Endodermal cell (in vitro differentiated cells): ENCODE measurements around the gene CSTF2T. TPM values are rescaled to one million over a fixed set of nuclear protein-coding genes. Genes with fewer than 3 reads are reported as not detected.

Experiments used
- DNase-seq: peaks from one replicate; pipeline ENCODE4 v3.0.0-alpha.2; 2017
- H3K27ac ChIP-seq: 2 replicates; pipeline ENCODE4 v1.5.1; 2013; ENCODE audit warnings: mild to moderate bottlenecking, low read depth, low read length, moderate library complexity
- H3K27me3 ChIP-seq: 2 replicates; pipeline ENCODE4 v1.6.1; 2013; ENCODE audit warnings: mild to moderate bottlenecking, low read length, moderate library complexity; ENCODE audit not compliant: insufficient read depth, control insufficient read depth, poor library complexity, severe bottlenecking
- H3K36me3 ChIP-seq: 2 replicates; pipeline ENCODE4 v1.7.0; 2013; ENCODE audit warnings: mild to moderate bottlenecking, low read length, moderate library complexity; ENCODE audit not compliant: control insufficient read depth, insufficient read depth
- H3K4me1 ChIP-seq: one replicate; pipeline ENCODE4 v1.7.0; 2013; ENCODE audit warnings: low read length; ENCODE audit not compliant: control insufficient read depth, insufficient read depth
- H3K4me3 ChIP-seq: 2 replicates; pipeline ENCODE4 v1.5.1; 2013; ENCODE audit warnings: mild to moderate bottlenecking, low read length, moderate library complexity
- H3K9ac ChIP-seq: 2 replicates; pipeline ENCODE4 v1.6.1; 2013; ENCODE audit warnings: mild to moderate bottlenecking, low read length, moderate library complexity; ENCODE audit not compliant: poor library complexity, severe bottlenecking; ENCODE audit errors: extremely low read depth
- H3K9me3 ChIP-seq: 2 replicates; pipeline ENCODE4 v1.6.1; 2013; ENCODE audit warnings: mild to moderate bottlenecking, low read length, moderate library complexity; ENCODE audit not compliant: control insufficient read depth
- H3K27ac Mint-ChIP-seq: 2 replicates; pipeline ENCODE4 v1.8.0; 2020; ENCODE audit warnings: mixed read lengths
- H3K27me3 Mint-ChIP-seq: 2 replicates; pipeline ENCODE4 v1.8.0; 2021; ENCODE audit warnings: mild to moderate bottlenecking, mixed read lengths; ENCODE audit not compliant: insufficient read depth
- H3K36me3 Mint-ChIP-seq: 2 replicates; pipeline ENCODE4 v1.8.0; 2020; ENCODE audit warnings: low read depth, mixed read lengths
- H3K4me1 Mint-ChIP-seq: 2 replicates; pipeline ENCODE4 v1.8.0; 2020; ENCODE audit warnings: mixed read lengths
- H3K4me3 Mint-ChIP-seq: 2 replicates; pipeline ENCODE4 v1.8.0; 2020; ENCODE audit warnings: mild to moderate bottlenecking, moderate library complexity, mixed read lengths
- H3K9me3 Mint-ChIP-seq: 2 replicates; pipeline ENCODE4 v1.8.0; 2020; ENCODE audit warnings: mild to moderate bottlenecking, mixed read lengths
- WGBS, 2 experiments: methylation state at CpG; one replicate each; pipeline versions ENCODE4 v1.1.5 to v1.1.7; 2013; ENCODE audit warnings: missing lambda C conversion rate in 2 of 2, mixed read lengths in 1 of 2; ENCODE audit not compliant: insufficient coverage in 1 of 2, insufficient read length in 1 of 2; 5-methylcytosine and 5-hydroxymethylcytosine counted together
- total RNA-seq, 2 donors: library from RNA; stranded (reverse); fragmentation: NEBNext Ultra II Directional in 1 of 2; extraction: Animal tissue kit (Norgen Biotek cat#: 25700) in 1 of 2; gene quantifications; 2 replicates in 1 of 2; 3 replicates in 1 of 2; pipeline ENCODE4 v1.2.1, GENCODE V29; 2021
- TF ChIP-seq, protein P1 (sequence below): fragments of 200-600 bp; sonication (generic); conservative IDR thresholded peaks from 2 replicates; pipeline ENCODE4 v1.5.0; 2021; ENCODE audit warnings: antibody characterized with exemption, mild to moderate bottlenecking

Gene CSTF2T
- total RNA-seq, 2 donors from 2014 or later: 26.9 to 32.9 TPM

DNA sequence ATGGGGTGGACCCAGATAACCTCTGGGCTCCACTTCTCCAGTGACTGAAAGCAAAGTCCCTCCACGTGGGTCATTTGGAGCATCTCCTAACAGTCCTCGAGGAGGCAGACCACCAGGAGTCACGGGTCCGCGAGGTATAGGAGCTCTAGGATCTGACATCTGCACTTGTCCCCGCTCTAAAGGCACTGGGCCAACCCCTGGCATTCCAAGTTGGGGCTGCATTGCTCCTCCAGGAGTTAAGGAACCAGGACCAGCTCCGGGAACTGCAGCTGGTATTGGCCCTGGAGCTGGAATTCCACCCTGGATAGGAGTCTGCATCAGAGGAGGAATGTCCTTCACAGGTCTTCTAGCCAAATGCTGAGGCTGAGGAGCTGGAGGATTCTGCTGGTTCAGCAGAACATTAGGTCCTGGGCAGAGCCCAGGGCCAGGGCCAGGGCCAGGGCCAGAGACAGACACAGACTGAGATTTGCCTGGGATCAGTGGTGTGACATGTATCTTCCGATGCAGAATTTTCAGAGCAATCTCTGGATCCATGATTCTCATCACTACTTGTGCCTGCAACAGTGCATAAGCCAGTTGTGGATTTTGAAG is 827 bp downstream of the CSTF2T start:
- peaks cover 10% of the 10 kb centered on the region for H3K36me3 Mint-ChIP-seq
- peaks cover 33% of the 10 kb centered on the region for H3K4me1 Mint-ChIP-seq
- no peak for DNase-seq
- Histone ChIP-seq H3K36me3 (peaks cover 27% of the 10 kb centered on the region), H3K4me3 (peak overlapping the region; percentile 97), H3K9me3 (no peaks in the 10 kb centered on the region), H3K27me3 (no peaks in the 10 kb centered on the region), H3K4me1 (peaks cover 9% of the 10 kb centered on the region), H3K9ac (peak overlapping the region; percentile 96), H3K27ac (no peak overlapping the region)
- no peaks in the 10 kb centered on the region for H3K27me3 Mint-ChIP-seq
- H3K9me3 Mint-ChIP-seq: no peaks in the 10 kb centered on the region
- TF ChIP-seq, protein P1, sequence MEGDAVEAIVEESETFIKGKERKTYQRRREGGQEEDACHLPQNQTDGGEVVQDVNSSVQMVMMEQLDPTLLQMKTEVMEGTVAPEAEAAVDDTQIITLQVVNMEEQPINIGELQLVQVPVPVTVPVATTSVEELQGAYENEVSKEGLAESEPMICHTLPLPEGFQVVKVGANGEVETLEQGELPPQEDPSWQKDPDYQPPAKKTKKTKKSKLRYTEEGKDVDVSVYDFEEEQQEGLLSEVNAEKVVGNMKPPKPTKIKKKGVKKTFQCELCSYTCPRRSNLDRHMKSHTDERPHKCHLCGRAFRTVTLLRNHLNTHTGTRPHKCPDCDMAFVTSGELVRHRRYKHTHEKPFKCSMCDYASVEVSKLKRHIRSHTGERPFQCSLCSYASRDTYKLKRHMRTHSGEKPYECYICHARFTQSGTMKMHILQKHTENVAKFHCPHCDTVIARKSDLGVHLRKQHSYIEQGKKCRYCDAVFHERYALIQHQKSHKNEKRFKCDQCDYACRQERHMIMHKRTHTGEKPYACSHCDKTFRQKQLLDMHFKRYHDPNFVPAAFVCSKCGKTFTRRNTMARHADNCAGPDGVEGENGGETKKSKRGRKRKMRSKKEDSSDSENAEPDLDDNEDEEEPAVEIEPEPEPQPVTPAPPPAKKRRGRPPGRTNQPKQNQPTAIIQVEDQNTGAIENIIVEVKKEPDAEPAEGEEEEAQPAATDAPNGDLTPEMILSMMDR: no peak
- peak overlapping the region; percentile 100 for H3K27ac Mint-ChIP-seq
- WGBS, 2 experiments: 91 to 95% methylated on average over 4 to 8 of the region's 8 CpGs
- peak overlapping the region; percentile 98 for H3K4me3 Mint-ChIP-seq

- peaks cover 27% of the 10 kb centered on the region for H3K36me3 ChIP-seq
- H3K4me1 ChIP-seq: peaks cover 9% of the 10 kb centered on the region
- DNase-seq: no peak
- TF ChIP-seq, protein P1: no peak
- no peak overlapping the region for H3K27ac ChIP-seq
- Mint-ChIP-seq H3K4me3 (no peak overlapping the region), H3K27me3 (no peaks in the 10 kb centered on the region), H3K4me1 (peaks cover 33% of the 10 kb centered on the region), H3K9me3 (no peaks in the 10 kb centered on the region), H3K27ac (no peak overlapping the region), H3K36me3 (peaks cover 10% of the 10 kb centered on the region)
- H3K4me3 ChIP-seq: peak overlapping the region; percentile 22
- WGBS, 2 experiments: 96 to 100% methylated on average over 1 of the region's 1 CpG
- H3K27me3 ChIP-seq: no peaks in the 10 kb centered on the region
- no peaks in the 10 kb centered on the region for H3K9me3 ChIP-seq
- no peak overlapping the region for H3K9ac ChIP-seq
Measured at GRCh38 chr10:51696251-51696650, 3.1 kb downstream of the CSTF2T start.

DNA sequence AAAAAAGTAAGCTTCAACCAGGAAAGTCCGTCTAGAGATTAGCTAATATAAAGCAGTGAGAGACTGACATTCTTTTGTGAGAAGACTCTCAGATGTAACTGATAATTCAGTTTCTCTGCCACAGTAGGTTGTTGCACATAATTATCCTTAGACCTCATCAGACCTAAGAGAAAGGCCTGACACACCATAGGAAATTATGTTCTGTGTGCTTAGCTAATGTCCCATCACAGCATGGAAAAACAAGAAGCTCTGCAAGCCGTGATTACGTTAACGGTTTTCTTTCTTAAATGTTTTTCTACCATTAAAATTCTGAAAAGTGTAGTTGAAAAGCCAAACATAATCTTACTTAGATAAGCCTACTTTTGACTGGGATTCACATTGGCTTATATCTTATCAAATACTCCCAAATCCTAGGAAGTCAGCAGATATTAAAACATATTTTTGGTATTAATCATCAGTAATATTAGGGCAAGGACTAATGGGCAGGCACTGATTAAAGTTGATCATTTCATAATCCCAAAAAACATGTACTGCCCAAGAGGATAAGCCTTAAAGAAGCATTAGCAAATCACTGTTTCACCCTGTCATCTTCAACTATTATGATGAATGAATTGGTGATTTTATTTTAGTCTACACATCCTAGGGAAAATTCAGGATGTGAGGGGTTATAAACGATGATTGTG is 5.2 kb downstream of the CSTF2T start:
- Mint-ChIP-seq H3K4me1 (peaks cover 30% of the 10 kb centered on the region), H3K27ac (no peak overlapping the region), H3K4me3 (no peak overlapping the region), H3K36me3 (peaks cover 10% of the 10 kb centered on the region), H3K27me3 (no peaks in the 10 kb centered on the region), H3K9me3 (peaks cover 5% of the 10 kb centered on the region)
- no peaks in the 10 kb centered on the region for H3K27me3 ChIP-seq
- WGBS, 2 experiments: 91 to 100% methylated on average over 3 to 5 of the region's 5 CpGs
- no peaks in the 10 kb centered on the region for H3K9me3 ChIP-seq
- H3K9ac ChIP-seq: no peak overlapping the region
- no peak for DNase-seq
- H3K4me1 ChIP-seq: peaks cover 9% of the 10 kb centered on the region
- TF ChIP-seq, protein P1: no peak
- no peak overlapping the region for H3K27ac ChIP-seq
- peaks cover 27% of the 10 kb centered on the region for H3K36me3 ChIP-seq
- no peak overlapping the region for H3K4me3 ChIP-seq
